ENCODE data around the gene SMG6.

The SMG6 gene

DNA sequence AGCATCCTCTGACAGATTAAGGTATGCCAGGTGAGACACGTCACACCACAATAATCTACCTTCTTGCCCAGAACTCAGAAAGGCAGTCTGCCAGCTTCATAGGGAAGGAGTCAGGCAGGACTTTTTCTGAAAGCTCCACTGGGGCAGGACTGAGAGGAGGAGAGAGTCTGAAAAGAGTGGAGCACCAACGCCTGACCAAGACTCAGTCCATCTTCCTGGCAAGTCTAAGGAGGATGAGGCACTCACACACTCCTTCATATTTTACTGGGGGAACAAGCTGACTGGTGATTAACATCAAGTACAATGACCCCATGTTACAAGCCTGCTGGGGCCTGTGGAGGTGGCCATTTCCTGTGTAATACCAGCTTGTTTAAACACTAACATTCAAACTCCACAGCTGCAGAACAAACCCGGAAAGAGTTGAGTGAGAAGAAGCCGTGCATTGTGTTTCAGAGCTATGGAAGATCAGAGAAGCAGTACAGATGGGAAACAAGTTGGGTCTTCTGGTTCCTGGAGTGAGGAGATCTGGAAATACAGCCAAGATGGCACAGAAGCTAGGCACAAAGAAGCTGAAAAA, 126.3 kb downstream of the SMG6 start:
- in situ Hi-C loops (cut with MboI; ENCODE audit: low pct_unique_long_range_greater_than_20kb, low sequenced_read_pairs, unreplicated experiment), result no loop called here

GRCh38 chr17:2176499-2177169, 127.0 kb downstream of the SMG6 start:
- DNase-seq (ENCODE audit: low spot score), result no peak
- no peak for TF ChIP-seq CTCF (IDR thresholded peaks at IDR 0.05; ENCODE audit: extremely low read depth, insufficient read depth, missing control alignments)
- in situ Hi-C loops (cut with MboI; ENCODE audit: low pct_unique_long_range_greater_than_20kb, low sequenced_read_pairs, unreplicated experiment), result no loop called here

More for the DNA sequence above, 126.3 kb downstream of the SMG6 start:
- TF ChIP-seq CTCF (IDR thresholded peaks at IDR 0.05; ENCODE audit: extremely low read depth, insufficient read depth, missing control alignments), result no peak
- no peak for DNase-seq (ENCODE audit: low spot score)

DNA sequence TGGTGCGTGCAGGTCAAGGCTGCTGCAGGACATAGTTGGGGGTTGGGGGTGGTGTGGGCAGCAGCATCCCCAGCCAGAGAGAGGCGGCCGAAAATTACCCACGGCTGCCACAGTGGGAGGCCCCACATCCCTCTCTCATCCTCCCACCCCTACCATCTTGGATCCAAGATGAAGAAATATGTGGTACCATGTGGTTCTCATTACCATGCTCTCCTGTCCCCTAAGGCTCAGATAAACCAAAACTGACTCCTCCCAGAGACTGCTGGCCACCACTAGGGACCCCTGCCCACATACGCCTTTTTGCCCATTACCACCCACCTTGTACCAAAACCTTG, 128.3 kb downstream of the SMG6 start:
- no peak for DNase-seq (ENCODE audit: low spot score)
- no peak for TF ChIP-seq CTCF (IDR thresholded peaks at IDR 0.05; ENCODE audit: extremely low read depth, insufficient read depth, missing control alignments)
- in situ Hi-C loops (cut with MboI; ENCODE audit: low pct_unique_long_range_greater_than_20kb, low sequenced_read_pairs, unreplicated experiment), result no loop called here

- DNase-seq (ENCODE audit: low spot score), result no peak
- in situ Hi-C loops (cut with MboI; ENCODE audit: low pct_unique_long_range_greater_than_20kb, low sequenced_read_pairs, unreplicated experiment), result no loop called here
- TF ChIP-seq CTCF (IDR thresholded peaks at IDR 0.05; ENCODE audit: extremely low read depth, insufficient read depth, missing control alignments), result no peak
These were observed 128.9 kb downstream of the SMG6 start for GRCh38 chr17:2174468-2175293.

- no peak for DNase-seq (ENCODE audit: low spot score)
- in situ Hi-C loops (cut with MboI; ENCODE audit: low pct_unique_long_range_greater_than_20kb, low sequenced_read_pairs, unreplicated experiment), result no loop called here
- TF ChIP-seq CTCF (IDR thresholded peaks at IDR 0.05; ENCODE audit: extremely low read depth, insufficient read depth, missing control alignments), result no peak
These were observed 129.6 kb downstream of the SMG6 start for GRCh38 chr17:2174014-2174413.

GRCh38 chr17:2172999-2173398, 130.6 kb downstream of the SMG6 start:
- no peak for TF ChIP-seq CTCF (IDR thresholded peaks at IDR 0.05; ENCODE audit: extremely low read depth, insufficient read depth, missing control alignments)
- in situ Hi-C loops (cut with MboI; ENCODE audit: low pct_unique_long_range_greater_than_20kb, low sequenced_read_pairs, unreplicated experiment), result no loop called here
- DNase-seq (ENCODE audit: low spot score), result no peak

Measured in GM13977 (cell line).